PC-3 (cell line): ENCODE measurements around the gene RASD2. TPM values are rescaled to one million over a fixed set of nuclear protein-coding genes. Genes with fewer than 3 reads are reported as not detected.
A peak's percentile ranks its signal among the peaks of the same experiment; 100 is the strongest.

Source experiments
- ATAC-seq: fragments of 200-7000 bp; cut with Tn5 transposase; 2 replicates; pipeline ENCODE4 v1.9.1; 2020; ENCODE audit warnings: mild to moderate bottlenecking, moderate library complexity
- BruUV-seq: library from RNA; stranded (reverse); fragments of 400-500 nt; replicated peaks from 2 replicates; lab custom pipeline; 2021; lab: Mats Ljungman, UMichigan
- CTCF ChIA-PET: fragments of 300-600 bp; sonication (Branson Sonifier 250); formaldehyde crosslinking; loops from one replicate; lab custom pipeline; 2022; ENCODE audit warnings: antibody characterized with exemption; lab: Charles Lee
- POLR2A ChIA-PET: fragments of 300-600 bp; sonication (Branson Sonifier 250); formaldehyde crosslinking; loops from one replicate; lab custom pipeline; 2022; ENCODE audit warnings: antibody characterized with exemption; ENCODE audit not compliant: unreplicated experiment; lab: Charles Lee
- DNase-seq: peaks from one replicate; pipeline ENCODE4 v3.0.0-alpha.2; 2015
- H2AFZ ChIP-seq: fragments of 300-600 bp; sonication (generic); 2 replicates; pipeline ENCODE4 v1.6.0; 2016; ENCODE audit warnings: antibody characterized with exemption, low read length
- H3F3A ChIP-seq: fragments of 300-600 bp; sonication (generic); one replicate; pipeline ENCODE4 v1.6.0; 2017; ENCODE audit warnings: antibody characterized with exemption, low read length, control low read depth, mild to moderate bottlenecking; ENCODE audit not compliant: unreplicated experiment
- H3K27ac ChIP-seq: fragments of 300-600 bp; sonication (generic); 2 replicates; pipeline ENCODE4 v1.5.1; 2016; ENCODE audit warnings: mild to moderate bottlenecking, low read length
- H3K27me3 ChIP-seq: fragments of 300-600 bp; sonication (generic); 2 replicates; pipeline ENCODE4 v1.6.1; 2016; ENCODE audit warnings: low read length, mixed read lengths
- H3K36me3 ChIP-seq: fragments of 300-600 bp; sonication (generic); 2 replicates; pipeline ENCODE4 v1.6.1; 2016; ENCODE audit warnings: low read depth, mixed run types, low read length, mixed read lengths
- H3K4me1 ChIP-seq: fragments of 300-600 bp; sonication (generic); 2 replicates; pipeline ENCODE4 v1.5.1; 2016; ENCODE audit warnings: low read length; ENCODE audit not compliant: insufficient read depth
- H3K4me2 ChIP-seq: fragments of 300-600 bp; sonication (generic); 2 replicates; pipeline ENCODE4 v1.6.0; 2016; ENCODE audit warnings: low read length
- H3K4me3 ChIP-seq: fragments of 300-600 bp; sonication (generic); 2 replicates; pipeline ENCODE4 v1.5.1; 2016; ENCODE audit warnings: mild to moderate bottlenecking, low read length, mixed read lengths
- H3K79me2 ChIP-seq: fragments of 300-600 bp; sonication (generic); 2 replicates; pipeline ENCODE4 v1.6.1; 2017; ENCODE audit warnings: low read length, mixed read lengths
- H3K9ac ChIP-seq: fragments of 300-600 bp; sonication (generic); 2 replicates; pipeline ENCODE4 v1.6.0; 2016; ENCODE audit warnings: mild to moderate bottlenecking, low read length
- H3K9me2 ChIP-seq: fragments of 300-600 bp; sonication (generic); replicated peaks from 2 replicates; pipeline ENCODE4 v1.6.1; 2016; ENCODE audit warnings: mixed run types, low read length, mixed read lengths
- H3K9me3 ChIP-seq: fragments of 300-600 bp; sonication (generic); 2 replicates; pipeline ENCODE4 v1.6.1; 2016; ENCODE audit warnings: low read length, mixed read lengths
- H4K20me1 ChIP-seq: fragments of 300-600 bp; sonication (generic); 2 replicates; pipeline ENCODE4 v1.6.1; 2016; ENCODE audit warnings: low read length, mixed read lengths
- CTCF ChIP-seq: fragments of 300-600 bp; sonication (generic); conservative IDR thresholded peaks from 2 replicates; pipeline ENCODE4 v1.5.1; 2017; ENCODE audit warnings: antibody characterized with exemption, low read depth, mild to moderate bottlenecking, low read length
- EZH2 ChIP-seq: fragments of 300-600 bp; sonication (generic); IDR thresholded peaks from one replicate; pipeline ENCODE4 v1.6.1; 2017; ENCODE audit warnings: antibody characterized with exemption, mild to moderate bottlenecking, low read length; ENCODE audit not compliant: unreplicated experiment
- EZH2phosphoT487 ChIP-seq: fragments of 300-600 bp; sonication (generic); IDR thresholded peaks from 2 replicates; pipeline ENCODE4 v1.6.1; 2018; ENCODE audit warnings: mild to moderate bottlenecking, antibody characterized with exemption, low read length, borderline replicate concordance
- intact Hi-C: fragments of 100-400 bp; cut with micrococcal nuclease; formaldehyde crosslinking; loops from 2 replicates; pipeline ENCODE4 v1.9.0; 2023
- total RNA-seq: library from RNA; depleted of rRNA; stranded (reverse); fragments of >200 nt; gene quantifications from 2 replicates; pipeline ENCODE4 v1.2.3, GENCODE V29; 2014

Gene RASD2
- total RNA-seq, 1 experiment from 2014 or later: 0.07 TPM

DNA sequence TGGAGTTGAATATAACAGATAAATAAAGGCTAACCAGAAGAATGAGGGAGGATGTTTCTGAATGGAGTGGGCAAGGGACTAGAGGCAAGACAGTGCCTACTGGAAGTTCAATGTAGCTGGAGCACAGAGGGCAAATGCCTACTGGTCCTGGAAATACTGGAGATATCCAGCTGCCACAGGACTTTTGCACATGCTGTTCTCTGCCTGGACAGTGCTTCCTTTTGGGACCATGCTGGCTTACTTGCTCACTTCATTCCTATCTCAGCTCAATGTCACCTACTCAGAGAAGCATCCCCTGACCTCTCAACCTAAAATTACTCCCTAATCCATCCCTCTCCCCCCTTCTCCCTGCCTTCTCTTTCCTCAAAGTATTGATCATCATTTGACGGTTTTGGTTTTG lies 20.2 kb downstream of the RASD2 start:
- no peaks in the 10 kb centered on the region for H3K27me3 ChIP-seq
- DNase-seq (no peak), ATAC-seq (no peak)
- intact Hi-C loops: no loop called here
- CTCF ChIA-PET: no interaction called here
- no peak overlapping the region for H3K27ac ChIP-seq
- H3K4me1 ChIP-seq: no peaks in the 10 kb centered on the region; the same call in 1 of the 2 replicates
- H3K4me2 ChIP-seq: no peak overlapping the region
- H2AFZ ChIP-seq: no peak overlapping the region
- BruUV-seq: no TSS peak
- no peak for TF ChIP-seq EZH2phosphoT487
- no peak for TF ChIP-seq EZH2
- no peak for TF ChIP-seq CTCF
- H3F3A ChIP-seq: no peaks in the 10 kb centered on the region
- no peaks in the 10 kb centered on the region for H3K9me3 ChIP-seq
- POLR2A ChIA-PET: no interaction called here
- H3K4me3 ChIP-seq: no peak overlapping the region
- no peaks in the 10 kb centered on the region for H3K9me2 ChIP-seq
- H3K79me2 ChIP-seq: no peaks in the 10 kb centered on the region
- H3K9ac ChIP-seq: no peak overlapping the region
- H4K20me1 ChIP-seq: no peaks in the 10 kb centered on the region
- H3K36me3 ChIP-seq: no peaks in the 10 kb centered on the region

DNA sequence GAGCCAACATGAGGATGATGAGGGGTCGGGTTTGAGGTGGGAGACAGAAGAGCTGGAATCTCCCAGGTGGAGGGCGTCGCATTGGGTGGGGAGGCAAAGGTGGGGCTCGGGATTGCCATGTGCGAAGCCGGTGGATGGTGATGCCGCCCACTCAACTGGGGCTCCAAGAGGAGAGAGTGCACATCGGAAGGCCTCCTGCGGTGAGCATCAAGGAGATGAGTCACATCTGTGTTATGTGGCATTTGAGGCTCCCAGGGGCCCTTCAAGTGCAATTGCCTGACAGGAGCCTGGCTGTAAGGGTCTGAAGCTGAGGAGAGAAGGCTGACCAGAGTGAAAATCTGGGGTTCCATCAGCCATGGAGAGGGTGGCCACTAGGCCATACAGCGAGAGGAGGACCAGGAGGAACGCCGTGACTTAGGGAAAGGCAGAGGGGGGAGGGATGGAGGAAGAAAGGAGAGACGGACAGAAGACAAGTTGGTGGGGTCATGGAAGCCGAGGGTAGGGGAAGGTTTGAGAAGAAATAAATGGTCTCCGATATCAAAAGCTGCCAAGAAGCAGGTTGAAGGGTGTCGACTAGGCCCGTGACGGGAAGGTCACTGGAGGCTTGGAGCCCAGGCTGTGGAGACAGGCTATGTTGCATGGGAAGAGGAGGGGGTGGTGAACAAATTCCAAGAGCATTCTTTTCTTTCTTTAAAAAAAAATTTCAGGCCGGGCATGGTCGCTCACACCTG lies 21.3 kb downstream of the RASD2 start:
- ChIA-PET CTCF (no interaction called here), POLR2A (no interaction called here)
- H3F3A ChIP-seq: no peaks in the 10 kb centered on the region
- H2AFZ ChIP-seq: no peak overlapping the region
- H3K4me1 ChIP-seq: no peaks in the 10 kb centered on the region; the same call in 1 of the 2 replicates
- H3K27me3 ChIP-seq: no peaks in the 10 kb centered on the region
- intact Hi-C loops: no loop called here
- H3K36me3 ChIP-seq: no peaks in the 10 kb centered on the region
- no peaks in the 10 kb centered on the region for H3K9me2 ChIP-seq
- no peaks in the 10 kb centered on the region for H3K79me2 ChIP-seq
- ATAC-seq (peak; percentile 33; the same call in 1 of the 2 replicates), DNase-seq (peak; percentile 31)
- H3K9me3 ChIP-seq: no peaks in the 10 kb centered on the region
- no peaks in the 10 kb centered on the region for H4K20me1 ChIP-seq
- H3K4me2 ChIP-seq: no peak overlapping the region
- no peak overlapping the region for H3K9ac ChIP-seq
- H3K27ac ChIP-seq: no peak overlapping the region
- H3K4me3 ChIP-seq: no peak overlapping the region
- BruUV-seq: no TSS peak
- TF ChIP-seq EZH2phosphoT487 (no peak), EZH2 (no peak), CTCF (no peak)

DNA sequence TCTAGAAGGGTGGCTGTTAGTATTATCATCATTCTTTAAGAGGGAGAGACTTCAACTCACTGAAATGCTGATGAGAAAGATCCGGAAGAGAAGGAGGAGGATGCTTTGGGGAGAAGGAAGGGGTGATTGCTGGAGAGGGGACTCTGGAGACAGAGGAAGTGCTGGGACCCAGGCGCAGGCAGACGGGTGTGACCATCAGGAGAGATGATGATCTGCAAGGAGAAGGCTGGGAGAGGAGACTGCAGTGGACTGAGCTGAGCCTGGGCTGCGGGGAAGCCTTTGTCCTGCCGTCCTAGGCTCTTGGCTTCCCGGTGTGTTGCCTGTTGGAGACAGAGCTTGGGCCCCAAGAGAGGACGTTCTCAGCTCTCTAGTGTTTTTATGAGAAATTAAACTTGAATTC lies 22.6 kb downstream of the RASD2 start:
- H3K4me1 ChIP-seq: no peaks in the 10 kb centered on the region; the same call in none of the 2 replicates
- H3F3A ChIP-seq: no peaks in the 10 kb centered on the region
- BruUV-seq: no TSS peak
- DNase-seq (no peak), ATAC-seq (no peak)
- H2AFZ ChIP-seq: no peak overlapping the region
- CTCF ChIA-PET: no interaction called here
- intact Hi-C loops: no loop called here
- TF ChIP-seq EZH2phosphoT487 (no peak), CTCF (no peak), EZH2 (no peak)
- H3K9ac ChIP-seq: no peak overlapping the region
- no peak overlapping the region for H3K4me2 ChIP-seq
- H3K36me3 ChIP-seq: no peaks in the 10 kb centered on the region
- POLR2A ChIA-PET: no interaction called here
- H3K9me2 ChIP-seq: no peaks in the 10 kb centered on the region
- no peak overlapping the region for H3K27ac ChIP-seq
- no peak overlapping the region for H3K4me3 ChIP-seq
- H3K79me2 ChIP-seq: no peaks in the 10 kb centered on the region
- no peaks in the 10 kb centered on the region for H4K20me1 ChIP-seq
- H3K27me3 ChIP-seq: no peaks in the 10 kb centered on the region
- H3K9me3 ChIP-seq: no peaks in the 10 kb centered on the region
